ENCODE results near the gene PLCH1. TPM values are rescaled to one million over a fixed set of nuclear protein-coding genes. Genes with fewer than 3 reads are reported as not detected.

Gene PLCH1
- total RNA-seq, 2 experiments from 2014 or later = 0.06 TPM; not detected in 1

DNA sequence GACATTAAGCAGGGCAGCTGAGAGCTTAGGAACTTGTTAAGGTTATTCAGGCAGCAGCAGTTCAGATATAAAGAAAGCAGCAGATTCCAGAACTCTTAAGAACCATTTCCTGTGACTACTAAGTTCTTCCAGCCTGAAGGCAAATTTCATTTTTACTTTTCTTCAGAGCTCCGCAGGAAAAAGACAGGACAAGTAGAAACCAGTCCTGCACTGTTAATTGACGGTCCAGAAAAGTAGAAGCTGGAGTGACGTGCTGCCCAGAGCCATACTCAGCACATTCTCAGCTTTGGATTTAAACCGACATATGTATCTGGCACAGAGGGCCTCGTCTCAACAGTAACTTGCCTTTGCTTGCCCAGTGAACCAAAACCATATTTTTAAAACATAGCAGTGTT is 232.0 kb downstream of the PLCH1 start:
- ChIA-PET CTCF (ENCODE audit: unreplicated experiment) (no interaction called here), POLR2A (interaction anchor here (0.6 kb wide), 1 partner anchor 427 kb away, joined by 3 read pairs; no protein-coding TSS in a partner anchor)
- Histone ChIP-seq H3K79me2 (ENCODE audit: insufficient read depth, low read depth, low read length) (no peaks in the 10 kb centered on the region), H3K4me1 (ENCODE audit: insufficient read depth, low read length, poor library complexity, severe bottlenecking) (no peaks in the 10 kb centered on the region), H3K9me2 (ENCODE audit: insufficient read depth, low read length) (no peaks in the 10 kb centered on the region), H2AFZ (ENCODE audit: low read length) (no peak overlapping the region), H3K9me3 (ENCODE audit: low read length) (no peaks in the 10 kb centered on the region), H4K20me1 (ENCODE audit: insufficient read depth, low read length) (no peaks in the 10 kb centered on the region), H3K36me3 (ENCODE audit: insufficient read depth, low read length) (no peaks in the 10 kb centered on the region), H3K27ac (ENCODE audit: low read depth, low read length, poor library complexity, severe bottlenecking) (no peak overlapping the region), H3K4me3 (ENCODE audit: low read depth, low read length, poor library complexity, severe bottlenecking) (no peak overlapping the region), H3K4me2 (ENCODE audit: low read length) (no peak overlapping the region)
- BruUV-seq (replicated peaks) = no TSS peak
- intact Hi-C loops (cut with micrococcal nuclease; ENCODE audit: unreplicated experiment) = no loop called here
- DNase-seq (ENCODE audit: low spot score) = no peak
- no peak for TF ChIP-seq EZH2phosphoT487 (IDR thresholded peaks at IDR 0.05; ENCODE audit: borderline replicate concordance, low read depth, low read length)
- TF ChIP-seq, protein P1, sequence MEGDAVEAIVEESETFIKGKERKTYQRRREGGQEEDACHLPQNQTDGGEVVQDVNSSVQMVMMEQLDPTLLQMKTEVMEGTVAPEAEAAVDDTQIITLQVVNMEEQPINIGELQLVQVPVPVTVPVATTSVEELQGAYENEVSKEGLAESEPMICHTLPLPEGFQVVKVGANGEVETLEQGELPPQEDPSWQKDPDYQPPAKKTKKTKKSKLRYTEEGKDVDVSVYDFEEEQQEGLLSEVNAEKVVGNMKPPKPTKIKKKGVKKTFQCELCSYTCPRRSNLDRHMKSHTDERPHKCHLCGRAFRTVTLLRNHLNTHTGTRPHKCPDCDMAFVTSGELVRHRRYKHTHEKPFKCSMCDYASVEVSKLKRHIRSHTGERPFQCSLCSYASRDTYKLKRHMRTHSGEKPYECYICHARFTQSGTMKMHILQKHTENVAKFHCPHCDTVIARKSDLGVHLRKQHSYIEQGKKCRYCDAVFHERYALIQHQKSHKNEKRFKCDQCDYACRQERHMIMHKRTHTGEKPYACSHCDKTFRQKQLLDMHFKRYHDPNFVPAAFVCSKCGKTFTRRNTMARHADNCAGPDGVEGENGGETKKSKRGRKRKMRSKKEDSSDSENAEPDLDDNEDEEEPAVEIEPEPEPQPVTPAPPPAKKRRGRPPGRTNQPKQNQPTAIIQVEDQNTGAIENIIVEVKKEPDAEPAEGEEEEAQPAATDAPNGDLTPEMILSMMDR (conservative IDR thresholded peaks at IDR 0.05; ENCODE audit: low read length) = no peak

DNA sequence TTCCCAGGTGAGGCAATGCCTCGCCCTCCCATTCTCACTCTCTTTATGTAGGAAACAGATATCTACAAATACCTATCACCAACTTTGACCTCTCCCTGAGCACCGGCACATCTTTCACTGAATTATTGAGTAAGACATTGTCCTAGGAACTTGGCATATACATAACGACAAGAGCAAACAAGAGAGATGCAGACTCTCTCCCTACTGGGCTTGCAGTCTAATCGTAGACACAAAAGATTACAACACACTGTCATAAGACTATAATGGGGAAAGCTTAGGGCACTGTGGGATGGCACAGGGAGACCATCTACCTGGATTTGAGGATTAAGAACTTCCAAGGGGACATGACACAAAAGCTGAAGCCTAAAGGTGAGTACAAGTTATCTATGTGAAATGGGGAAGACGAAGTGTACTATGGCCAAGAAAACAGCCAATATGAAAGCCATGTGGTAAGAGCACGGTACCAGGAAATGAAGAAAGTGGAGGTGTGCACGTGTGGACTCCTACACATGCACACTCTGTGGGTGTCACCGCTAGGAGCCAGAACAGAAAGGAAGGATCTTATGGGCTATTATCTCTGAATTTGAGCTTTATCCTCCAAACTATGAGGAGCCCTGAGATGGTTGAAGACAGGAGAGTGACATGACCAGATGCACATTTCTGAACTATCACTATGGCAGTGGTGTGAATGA is 232.6 kb downstream of the PLCH1 start:
- no peaks in the 10 kb centered on the region for H3K9me2 ChIP-seq (ENCODE audit: insufficient read depth, low read length)
- DNase-seq (ENCODE audit: low spot score) = no peak
- H3K4me2 ChIP-seq (ENCODE audit: low read length) = no peak overlapping the region
- no peak for TF ChIP-seq EZH2phosphoT487 (IDR thresholded peaks at IDR 0.05; ENCODE audit: borderline replicate concordance, low read depth, low read length)
- TF ChIP-seq, protein P1 (conservative IDR thresholded peaks at IDR 0.05; ENCODE audit: low read length) = no peak
- POLR2A ChIA-PET = no interaction called here
- H4K20me1 ChIP-seq (ENCODE audit: insufficient read depth, low read length) = no peaks in the 10 kb centered on the region
- intact Hi-C loops (cut with micrococcal nuclease; ENCODE audit: unreplicated experiment) = no loop called here
- no peak overlapping the region for H3K27ac ChIP-seq (ENCODE audit: low read depth, low read length, poor library complexity, severe bottlenecking)
- H3K36me3 ChIP-seq (ENCODE audit: insufficient read depth, low read length) = no peaks in the 10 kb centered on the region
- CTCF ChIA-PET (ENCODE audit: unreplicated experiment) = no interaction called here
- no peaks in the 10 kb centered on the region for H3K79me2 ChIP-seq (ENCODE audit: insufficient read depth, low read depth, low read length)
- H3K4me1 ChIP-seq (ENCODE audit: insufficient read depth, low read length, poor library complexity, severe bottlenecking) = no peaks in the 10 kb centered on the region
- H3K4me3 ChIP-seq (ENCODE audit: low read depth, low read length, poor library complexity, severe bottlenecking) = no peak overlapping the region
- no peak overlapping the region for H2AFZ ChIP-seq (ENCODE audit: low read length)
- H3K9me3 ChIP-seq (ENCODE audit: low read length) = no peaks in the 10 kb centered on the region
- BruUV-seq (replicated peaks) = no TSS peak

- ChIA-PET CTCF (ENCODE audit: unreplicated experiment) (no interaction called here), POLR2A (no interaction called here)
- no peak for TF ChIP-seq EZH2phosphoT487 (IDR thresholded peaks at IDR 0.05; ENCODE audit: borderline replicate concordance, low read depth, low read length)
- TF ChIP-seq, protein P1 (conservative IDR thresholded peaks at IDR 0.05; ENCODE audit: low read length) = no peak
- no TSS peak for BruUV-seq (replicated peaks)
- Histone ChIP-seq H4K20me1 (ENCODE audit: insufficient read depth, low read length) (no peaks in the 10 kb centered on the region), H3K79me2 (ENCODE audit: insufficient read depth, low read depth, low read length) (no peaks in the 10 kb centered on the region), H3K4me3 (ENCODE audit: low read depth, low read length, poor library complexity, severe bottlenecking) (no peak overlapping the region), H2AFZ (ENCODE audit: low read length) (no peak overlapping the region), H3K4me2 (ENCODE audit: low read length) (no peak overlapping the region), H3K4me1 (ENCODE audit: insufficient read depth, low read length, poor library complexity, severe bottlenecking) (no peaks in the 10 kb centered on the region), H3K27ac (ENCODE audit: low read depth, low read length, poor library complexity, severe bottlenecking) (no peak overlapping the region), H3K36me3 (ENCODE audit: insufficient read depth, low read length) (no peaks in the 10 kb centered on the region), H3K9me3 (ENCODE audit: low read length) (no peaks in the 10 kb centered on the region), H3K9me2 (ENCODE audit: insufficient read depth, low read length) (0 out of 2 replicates have a peak, but pooled peaks cover 5% of the 10 kb centered on the region)
- DNase-seq (ENCODE audit: low spot score) = no peak
- intact Hi-C loops (cut with micrococcal nuclease; ENCODE audit: unreplicated experiment) = no loop called here
Measured at GRCh38 chr3:155504682-155505081, 240.2 kb downstream of the PLCH1 start.

Data from OCI-LY7 (cell line).